Endodermal cell (in vitro differentiated cells): ENCODE measurements around the gene CTSA. TPM values are rescaled to one million over a fixed set of nuclear protein-coding genes. Genes with fewer than 3 reads are reported as not detected.

Experiments
- DNase-seq: peaks from one replicate; pipeline ENCODE4 v3.0.0-alpha.2; 2017
- H3K27ac ChIP-seq: 2 replicates; pipeline ENCODE4 v1.5.1; 2013; ENCODE audit warnings: mild to moderate bottlenecking, low read depth, low read length, moderate library complexity
- H3K27me3 ChIP-seq: 2 replicates; pipeline ENCODE4 v1.6.1; 2013; ENCODE audit warnings: mild to moderate bottlenecking, low read length, moderate library complexity; ENCODE audit not compliant: insufficient read depth, control insufficient read depth, poor library complexity, severe bottlenecking
- H3K36me3 ChIP-seq: 2 replicates; pipeline ENCODE4 v1.7.0; 2013; ENCODE audit warnings: mild to moderate bottlenecking, low read length, moderate library complexity; ENCODE audit not compliant: control insufficient read depth, insufficient read depth
- H3K4me1 ChIP-seq: one replicate; pipeline ENCODE4 v1.7.0; 2013; ENCODE audit warnings: low read length; ENCODE audit not compliant: control insufficient read depth, insufficient read depth
- H3K4me3 ChIP-seq: 2 replicates; pipeline ENCODE4 v1.5.1; 2013; ENCODE audit warnings: mild to moderate bottlenecking, low read length, moderate library complexity
- H3K9ac ChIP-seq: 2 replicates; pipeline ENCODE4 v1.6.1; 2013; ENCODE audit warnings: mild to moderate bottlenecking, low read length, moderate library complexity; ENCODE audit not compliant: poor library complexity, severe bottlenecking; ENCODE audit errors: extremely low read depth
- H3K9me3 ChIP-seq: 2 replicates; pipeline ENCODE4 v1.6.1; 2013; ENCODE audit warnings: mild to moderate bottlenecking, low read length, moderate library complexity; ENCODE audit not compliant: control insufficient read depth
- H3K27ac Mint-ChIP-seq: 2 replicates; pipeline ENCODE4 v1.8.0; 2020; ENCODE audit warnings: mixed read lengths
- H3K27me3 Mint-ChIP-seq: 2 replicates; pipeline ENCODE4 v1.8.0; 2021; ENCODE audit warnings: mild to moderate bottlenecking, mixed read lengths; ENCODE audit not compliant: insufficient read depth
- H3K36me3 Mint-ChIP-seq: 2 replicates; pipeline ENCODE4 v1.8.0; 2020; ENCODE audit warnings: low read depth, mixed read lengths
- H3K4me1 Mint-ChIP-seq: 2 replicates; pipeline ENCODE4 v1.8.0; 2020; ENCODE audit warnings: mixed read lengths
- H3K4me3 Mint-ChIP-seq: 2 replicates; pipeline ENCODE4 v1.8.0; 2020; ENCODE audit warnings: mild to moderate bottlenecking, moderate library complexity, mixed read lengths
- H3K9me3 Mint-ChIP-seq: 2 replicates; pipeline ENCODE4 v1.8.0; 2020; ENCODE audit warnings: mild to moderate bottlenecking, mixed read lengths
- CTCF ChIP-seq: fragments of 200-600 bp; sonication (generic); conservative IDR thresholded peaks from 2 replicates; pipeline ENCODE4 v1.5.0; 2021; ENCODE audit warnings: antibody characterized with exemption, mild to moderate bottlenecking
- WGBS, 2 experiments: methylation state at CpG; one replicate each; pipeline versions ENCODE4 v1.1.5 to v1.1.7; 2013; ENCODE audit warnings: missing lambda C conversion rate in 2 of 2, mixed read lengths in 1 of 2; ENCODE audit not compliant: insufficient coverage in 1 of 2, insufficient read length in 1 of 2; 5-methylcytosine and 5-hydroxymethylcytosine counted together
- total RNA-seq, 2 donors: library from RNA; stranded (reverse); fragmentation: NEBNext Ultra II Directional in 1 of 2; extraction: Animal tissue kit (Norgen Biotek cat#: 25700) in 1 of 2; gene quantifications; 2 replicates in 1 of 2; 3 replicates in 1 of 2; pipeline ENCODE4 v1.2.1, GENCODE V29; 2021

The CTSA gene
- total RNA-seq, 2 donors from 2014 or later = 70.7 to 84.8 TPM

- Mint-ChIP-seq H3K27ac (no peak overlapping the region), H3K27me3 (peaks cover 29% of the 10 kb centered on the region), H3K4me1 (peaks cover 7% of the 10 kb centered on the region), H3K36me3 (no peaks in the 10 kb centered on the region), H3K4me3 (no peak overlapping the region), H3K9me3 (no peaks in the 10 kb centered on the region)
- TF ChIP-seq CTCF = no peak
- H3K36me3 ChIP-seq = no peaks in the 10 kb centered on the region
- 92 to 98% methylated on average over 5 of the region's 5 CpGs for WGBS, 2 experiments
- no peaks in the 10 kb centered on the region for H3K4me1 ChIP-seq
- H3K4me3 ChIP-seq = no peak overlapping the region
- H3K9ac ChIP-seq = no peak overlapping the region
- peaks cover 6% of the 10 kb centered on the region for H3K27me3 ChIP-seq
- no peaks in the 10 kb centered on the region for H3K9me3 ChIP-seq
- H3K27ac ChIP-seq = no peak overlapping the region
- DNase-seq = no peak
Observed at GRCh38 chr20:45918182-45918737, 27.1 kb downstream of the CTSA start.

- Mint-ChIP-seq H3K27me3 (peaks cover 29% of the 10 kb centered on the region), H3K27ac (no peak overlapping the region), H3K4me3 (no peak overlapping the region), H3K36me3 (no peaks in the 10 kb centered on the region), H3K4me1 (peaks cover 7% of the 10 kb centered on the region), H3K9me3 (no peaks in the 10 kb centered on the region)
- H3K9ac ChIP-seq = no peak overlapping the region
- peaks cover 6% of the 10 kb centered on the region for H3K27me3 ChIP-seq
- no peak for TF ChIP-seq CTCF
- 95% methylated on average over 7 to 12 of the region's 12 CpGs for whole genome bisulfite sequencing, 2 experiments
- H3K9me3 ChIP-seq = no peaks in the 10 kb centered on the region
- H3K36me3 ChIP-seq = no peaks in the 10 kb centered on the region
- H3K27ac ChIP-seq = no peak overlapping the region
- no peaks in the 10 kb centered on the region for H3K4me1 ChIP-seq
- H3K4me3 ChIP-seq = no peak overlapping the region
- no peak for DNase-seq
Observed at GRCh38 chr20:45918779-45919537, 27.8 kb downstream of the CTSA start.

GRCh38 chr20:45919542-45920399, 28.6 kb downstream of the CTSA start:
- Mint-ChIP-seq H3K4me1 (peaks cover under 1% of the 10 kb centered on the region), H3K4me3 (no peak overlapping the region), H3K36me3 (no peaks in the 10 kb centered on the region), H3K27me3 (peaks cover 25% of the 10 kb centered on the region), H3K27ac (no peak overlapping the region), H3K9me3 (no peaks in the 10 kb centered on the region)
- WGBS, 2 experiments = 79 to 81% methylated on average over 8 to 11 of the region's 11 CpGs
- Histone ChIP-seq H3K27me3 (peaks cover 6% of the 10 kb centered on the region), H3K36me3 (no peaks in the 10 kb centered on the region), H3K9me3 (no peaks in the 10 kb centered on the region), H3K4me3 (no peak overlapping the region), H3K4me1 (no peaks in the 10 kb centered on the region), H3K27ac (no peak overlapping the region), H3K9ac (no peak overlapping the region)
- TF ChIP-seq CTCF = no peak
- no peak for DNase-seq
